Endothelial cell of umbilical vein (primary cell): ENCODE data around the gene CYP19A1. TPM values are rescaled to one million over a fixed set of nuclear protein-coding genes. Genes with fewer than 3 reads are reported as not detected.

Experiments
- BruUV-seq: library from RNA; stranded (reverse); fragments of 400-500 nt; replicated peaks from 2 replicates; lab custom pipeline; 2021; lab: Mats Ljungman, UMichigan
- CTCF ChIA-PET: fragments of 300-600, 350-600 bp; sonication (Branson Sonifier 250); formaldehyde crosslinking; loops from one replicate; lab custom pipeline; 2021; ENCODE audit warnings: antibody characterized with exemption, inconsistent platforms; lab: Charles Lee
- POLR2A ChIA-PET: fragments of 300-600, 350-600 bp; sonication (Branson Sonifier 250); formaldehyde crosslinking; loops from one replicate; lab custom pipeline; 2021; ENCODE audit warnings: antibody characterized with exemption, inconsistent platforms; lab: Charles Lee
- DNase-seq: peaks from one replicate; pipeline ENCODE4 v3.0.0-alpha.2; 2011; ENCODE audit warnings: low read depth, low spot score
- FAIRE-seq: peaks from 2 replicates; lab custom pipeline; 2011; peaks lifted over from hg19 to GRCh38; lab: Jason Lieb, UNC
- H2AFZ ChIP-seq: 2 replicates; pipeline ENCODE4 v1.6.0; 2012; ENCODE audit warnings: low read depth, low read length, control low read depth, inconsistent platforms
- H3K27ac ChIP-seq: 2 replicates; pipeline ENCODE4 v1.5.1; 2011; ENCODE audit warnings: low read depth, mild to moderate bottlenecking, control low read depth, low read length, moderate library complexity; ENCODE audit not compliant: insufficient read depth
- H3K27me3 ChIP-seq, 2 experiments: 2 replicates each; pipeline versions ENCODE4 v1.6.0 to v1.6.1; 2011; ENCODE audit warnings: low read length in 2 of 2, mixed read lengths in 1 of 2; ENCODE audit not compliant: control insufficient read depth in 2 of 2, insufficient read depth in 2 of 2
- H3K36me3 ChIP-seq, 2 experiments: 2 replicates in 1 of 2; 3 replicates in 1 of 2; pipeline ENCODE4 v1.5.1; 2011; ENCODE audit warnings: low read length in 2 of 2, mild to moderate bottlenecking in 1 of 2, moderate library complexity in 1 of 2; ENCODE audit not compliant: control insufficient read depth in 2 of 2, insufficient read depth in 2 of 2; ENCODE audit errors: extremely low read depth in 1 of 2
- H3K4me1 ChIP-seq: 3 replicates; pipeline ENCODE4 v1.5.1; 2011; ENCODE audit warnings: mild to moderate bottlenecking, low read length; ENCODE audit not compliant: control insufficient read depth, insufficient read depth; ENCODE audit errors: extremely low read depth
- H3K4me2 ChIP-seq: 2 replicates; pipeline ENCODE4 v1.6.1; 2011; ENCODE audit warnings: low read length, control low read depth, mixed read lengths; ENCODE audit not compliant: insufficient read depth
- H3K4me3 ChIP-seq, 3 experiments: fragments of 200-600 bp in 1 of 3; sonication (generic), shearing (Covaris generic) in 1 of 3; replicated peaks in 1 of 3; 2 replicates each; pipeline ENCODE4 v1.5.1; 2011 to 2016; ENCODE audit warnings: control low read depth in 3 of 3, low read length in 3 of 3, mild to moderate bottlenecking in 2 of 3, inconsistent platforms in 1 of 3, low read depth in 1 of 3, moderate library complexity in 1 of 3; ENCODE audit not compliant: insufficient read depth in 1 of 3
- H3K79me2 ChIP-seq: 2 replicates; pipeline ENCODE4 v1.6.0; 2012; ENCODE audit warnings: low read length, inconsistent platforms; ENCODE audit not compliant: control insufficient read depth, insufficient read depth
- H3K9ac ChIP-seq: replicated peaks from 2 replicates; pipeline ENCODE3; 2011; ENCODE audit warnings: low read length, control low read depth; ENCODE audit not compliant: insufficient read depth; ENCODE audit errors: extremely low read depth
- H3K9me1 ChIP-seq: replicated peaks from 3 replicates; pipeline ENCODE4 v1.6.0; 2011; ENCODE audit warnings: mild to moderate bottlenecking, low read length; ENCODE audit not compliant: control insufficient read depth, insufficient read depth; ENCODE audit errors: extremely low read depth
- H3K9me3 ChIP-seq: replicated peaks from 2 replicates; pipeline ENCODE4 v1.5.1; 2012; ENCODE audit warnings: low read length, inconsistent platforms; ENCODE audit not compliant: control insufficient read depth, insufficient read depth
- H4K20me1 ChIP-seq: replicated peaks from 2 replicates; pipeline ENCODE3; 2011; ENCODE audit warnings: mild to moderate bottlenecking, low read length; ENCODE audit not compliant: control insufficient read depth, insufficient read depth; ENCODE audit errors: extremely low read depth
- CTCF ChIP-seq, 2 donors: IDR thresholded peaks; 1 replicate in 1 of 2; 2 replicates in 1 of 2; pipeline ENCODE4 v1.5.1; 2011; ENCODE audit warnings: low read length in 2 of 2, mild to moderate bottlenecking in 2 of 2, moderate library complexity in 2 of 2, control low read depth in 1 of 2, inconsistent platforms in 1 of 2, low read depth in 1 of 2; ENCODE audit not compliant: insufficient read depth in 1 of 2; ENCODE audit errors: extremely low read depth in 1 of 2
- EZH2 ChIP-seq: IDR thresholded peaks from 2 replicates; pipeline ENCODE4 v1.6.1; 2012; ENCODE audit warnings: borderline replicate concordance, low read depth, mild to moderate bottlenecking, moderate library complexity, low read length, inconsistent platforms; ENCODE audit not compliant: severe bottlenecking
- FOS ChIP-seq: IDR thresholded peaks from 2 replicates; pipeline ENCODE4 v1.6.1; 2011; ENCODE audit warnings: mild to moderate bottlenecking, low read length, moderate library complexity, borderline replicate concordance; ENCODE audit not compliant: insufficient read depth
- GATA2 ChIP-seq: IDR thresholded peaks from 2 replicates; pipeline ENCODE4 v1.7.0; 2011; ENCODE audit warnings: low read depth, mild to moderate bottlenecking, moderate library complexity, mixed read lengths, low read length; ENCODE audit not compliant: insufficient read length, insufficient read depth
- JUN ChIP-seq: IDR thresholded peaks from 2 replicates; pipeline ENCODE4 v1.6.1; 2011; ENCODE audit warnings: borderline replicate concordance, low read depth; ENCODE audit not compliant: insufficient read length, insufficient read depth
- MAX ChIP-seq: IDR thresholded peaks from 2 replicates; pipeline ENCODE4 v1.6.1; 2011; ENCODE audit not compliant: insufficient read depth, insufficient read length
- MYC ChIP-seq: IDR thresholded peaks from one replicate; pipeline ENCODE4 v1.6.1; 2011; ENCODE audit warnings: mild to moderate bottlenecking, low read depth, low read length
- POLR2A ChIP-seq: IDR thresholded peaks from 2 replicates; pipeline ENCODE4 v1.6.1; 2012; ENCODE audit warnings: low read depth, mild to moderate bottlenecking, control low read depth, low read length
- POLR2AphosphoS5 ChIP-seq: IDR thresholded peaks from 2 replicates; pipeline ENCODE4 v1.6.1; 2012; ENCODE audit warnings: low read depth, mild to moderate bottlenecking, control low read depth, low read length, moderate library complexity; ENCODE audit not compliant: insufficient read depth
- dilution Hi-C: fragments of 300-500 bp; cut with MboI; formaldehyde crosslinking; loops from one replicate; pipeline ENCODE4 v1.15.0; 2019; ENCODE audit warnings: low sequenced_read_pairs; ENCODE audit not compliant: extremely low pct_ligation_motif_present
- intact Hi-C: fragments of 100-400 bp; cut with micrococcal nuclease; formaldehyde crosslinking; loops from one replicate; pipeline ENCODE4 v1.10.0; 2022
- polyA plus RNA-seq, 4 experiments: library from polyadenylated mRNA; depleted of rRNA in 3 of 4; stranded (reverse) in 3 of 4; unstranded in 1 of 4; fragments of >200 nt; gene quantifications; 2 replicates each; pipeline versions ENCODE4 v1.2.1 to v1.2.3, GENCODE V29; 2011 to 2012; ENCODE audit warnings: missing spikeins in 1 of 4
- total RNA-seq: library from RNA; stranded (reverse); gene quantifications from 2 replicates; pipeline ENCODE4 v1.2.3, GENCODE V29; 2021

The CYP19A1 gene
- total and polyA plus RNA-seq, 2 donors (not counting 3 experiments of a cell fraction or from before 2014, with no cell fraction given): not detected

DNA sequence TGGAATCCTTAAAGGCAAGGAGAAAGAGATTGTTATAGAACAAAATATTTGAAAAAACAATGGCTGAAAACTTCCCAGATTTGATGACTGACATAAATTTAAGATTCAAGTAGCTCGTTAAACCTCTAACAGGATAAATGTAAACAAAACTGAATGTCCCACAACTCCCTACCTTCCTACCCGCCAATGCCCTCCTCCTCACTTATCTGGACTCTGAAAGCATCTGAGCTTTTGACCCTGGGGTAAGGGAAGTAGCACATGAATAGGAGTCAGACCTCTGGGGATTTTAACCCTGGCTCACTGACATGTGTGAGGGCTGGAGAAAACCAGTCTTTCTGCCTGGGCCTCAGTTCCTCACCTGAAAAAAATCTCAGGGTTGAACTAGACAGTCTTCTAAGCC, 26.9 kb downstream of the CYP19A1 start:
- CTCF ChIA-PET: interaction anchor here (1.1 to 2.7 kb wide), 5 partner anchors 10 to 148 kb away, joined by 3 to 11 read pairs (median 8); no protein-coding TSS in a partner anchor
- Histone ChIP-seq H3K27ac (no peak overlapping the region), H4K20me1 (no peaks in the 10 kb centered on the region), H3K36me3 (no peaks in the 10 kb centered on the region), H2AFZ (no peak overlapping the region), H3K4me2 (no peak overlapping the region), H3K4me1 (no peaks in the 10 kb centered on the region), H3K9me1 (no peaks in the 10 kb centered on the region), H3K9ac (no peak overlapping the region), H3K4me3 (no peak overlapping the region), H3K9me3 (no peaks in the 10 kb centered on the region), H3K79me2 (no peaks in the 10 kb centered on the region), H3K27me3 (peaks cover 89 to 95% of the 10 kb centered on the region in 2 experiments)
- intact Hi-C loops: no loop called here
- DNase-seq (no peak), FAIRE-seq (no peak)
- BruUV-seq: no TSS peak
- POLR2A ChIA-PET: no interaction called here
- TF ChIP-seq JUN: no peak
- no peak for TF ChIP-seq GATA2
- no peak for TF ChIP-seq POLR2A
- TF ChIP-seq FOS: no peak
- TF ChIP-seq MAX: no peak
- TF ChIP-seq POLR2AphosphoS5: no peak
- dilution Hi-C loops: no loop called here

GRCh38 chr15:51310064-51310463, 28.3 kb downstream of the CYP19A1 start:
- no peak overlapping the region for H3K27ac ChIP-seq
- no peak overlapping the region for H3K4me2 ChIP-seq
- TF ChIP-seq JUN (no peak), CTCF (IDR thresholded peaks at IDR 0.05; ENCODE audit: extremely low read depth in 1 of 2, insufficient read depth in 1 of 2, low read depth in 1 of 2, low read length in 2 of 2) (no peak), MYC (no peak), MAX (no peak), FOS (no peak), GATA2 (no peak), POLR2A (no peak), EZH2 (no peak), POLR2AphosphoS5 (no peak)
- no peaks in the 10 kb centered on the region for H3K79me2 ChIP-seq
- no peak for DNase-seq
- no peak overlapping the region for H3K4me3 ChIP-seq
- POLR2A ChIA-PET: no interaction called here
- no TSS peak for BruUV-seq
- no peaks in the 10 kb centered on the region for H4K20me1 ChIP-seq
- H3K9me1 ChIP-seq: no peaks in the 10 kb centered on the region
- dilution Hi-C loops: no loop called here
- intact Hi-C loops: no loop called here
- H3K9me3 ChIP-seq: no peaks in the 10 kb centered on the region
- no peak overlapping the region for H3K9ac ChIP-seq
- CTCF ChIA-PET: interaction anchor here (0.9 to 1.2 kb wide), 3 partner anchors 11 to 23 kb away, joined by 3 to 4 read pairs (median 3); no protein-coding TSS in a partner anchor
- FAIRE-seq: no peak
- no peaks in the 10 kb centered on the region for H3K36me3 ChIP-seq
- peaks cover 84 to 90% of the 10 kb centered on the region in 2 experiments for H3K27me3 ChIP-seq
- no peaks in the 10 kb centered on the region for H3K4me1 ChIP-seq
- H2AFZ ChIP-seq: no peak overlapping the region
